B cell (primary cell): ENCODE measurements around the gene KCNK4. TPM values are rescaled to one million over a fixed set of nuclear protein-coding genes. Genes with fewer than 3 reads are reported as not detected.

Experiments
- ATAC-seq: fragments of 200-7000 bp; cut with Tn5 transposase; one replicate; pipeline ENCODE4 v1.10.0; 2021; ENCODE audit warnings: low read depth, mild to moderate bottlenecking, moderate number of reproducible peaks, moderate library complexity
- CTCF ChIA-PET: fragments of 350-600 bp; sonication (Branson Sonifier 250); formaldehyde crosslinking; loops from one replicate; lab custom pipeline; 2021; ENCODE audit warnings: antibody characterized with exemption, inconsistent platforms; lab: Charles Lee
- POLR2A ChIA-PET: fragments of 350-600 bp; sonication (Branson Sonifier 250); formaldehyde crosslinking; loops from one replicate; lab custom pipeline; 2021; ENCODE audit warnings: antibody characterized with exemption; lab: Charles Lee
- DNase-seq: peaks from one replicate; pipeline ENCODE4 v3.0.0; 2013
- H2AFZ ChIP-seq: 2 replicates; pipeline ENCODE4 v1.6.1; 2012; ENCODE audit warnings: mild to moderate bottlenecking, low read depth, low read length; ENCODE audit not compliant: insufficient read depth, poor library complexity, severe bottlenecking
- H3K27ac ChIP-seq, 2 donors: 1 replicate in 1 of 2; 2 replicates in 1 of 2; pipeline ENCODE4 v1.5.1; 2012 to 2013; ENCODE audit warnings: low read length in 2 of 2, mild to moderate bottlenecking in 2 of 2, moderate library complexity in 1 of 2
- H3K27me3 ChIP-seq, 4 experiments: fragments of 200-600 bp in 1 of 4; sonication (generic) in 1 of 4; replicated peaks in 1 of 4; 1 replicate in 2 of 4; 2 replicates in 2 of 4; pipeline versions ENCODE4 v1.6.1 to v1.7.0; 2013 to 2016; ENCODE audit warnings: low read length in 3 of 4, mild to moderate bottlenecking in 2 of 4, mixed read lengths in 1 of 4, moderate library complexity in 1 of 4; ENCODE audit not compliant: insufficient read depth in 4 of 4, control insufficient read depth in 3 of 4; ENCODE audit errors: control extremely low read depth in 1 of 4
- H3K36me3 ChIP-seq, 2 experiments: replicated peaks in 1 of 2; 1 replicate in 1 of 2; 2 replicates in 1 of 2; pipeline versions ENCODE4 v1.6.1 to v1.7.1; 2013; ENCODE audit warnings: low read length in 1 of 2; ENCODE audit not compliant: insufficient read depth in 2 of 2, control insufficient read depth in 1 of 2; ENCODE audit errors: control extremely low read depth in 1 of 2, extremely low read depth in 1 of 2
- H3K4me1 ChIP-seq, 2 donors: fragments of 200-600 bp in 1 of 2; sonication (generic) in 1 of 2; 1 replicate in 1 of 2; 2 replicates in 1 of 2; pipeline versions ENCODE4 v1.5.1 to v1.6.1; 2013 to 2017; ENCODE audit warnings: low read length in 2 of 2; ENCODE audit not compliant: control insufficient read depth in 2 of 2, insufficient read depth in 2 of 2
- H3K4me2 ChIP-seq: replicated peaks from 2 replicates; pipeline ENCODE3; 2012; ENCODE audit warnings: mild to moderate bottlenecking, low read depth, low read length; ENCODE audit not compliant: poor library complexity, severe bottlenecking
- H3K4me3 ChIP-seq, 5 experiments: fragments of 200-600 bp in 1 of 5; sonication (generic) in 1 of 5; 1 replicate in 3 of 5; 2 replicates in 2 of 5; pipeline versions ENCODE4 v1.5.1 to v1.7.0; 2011 to 2016; ENCODE audit warnings: low read length in 4 of 5, mild to moderate bottlenecking in 4 of 5, low read depth in 2 of 5, control low read depth in 1 of 5, moderate library complexity in 1 of 5; ENCODE audit not compliant: insufficient read depth in 1 of 5; ENCODE audit errors: control extremely low read depth in 1 of 5, extremely low read depth in 1 of 5
- H3K79me2 ChIP-seq: fragments of 200-600 bp; sonication (generic); one replicate; pipeline ENCODE4 v1.6.0; 2016; ENCODE audit warnings: low read length; ENCODE audit not compliant: control insufficient read depth, insufficient read depth
- H3K9ac ChIP-seq: fragments of 200-600 bp; sonication (generic); 2 replicates; pipeline ENCODE4 v1.6.1; 2017; ENCODE audit warnings: mild to moderate bottlenecking, low read length, moderate library complexity
- H3K9me3 ChIP-seq, 3 donors: one replicate each; pipeline versions ENCODE4 v1.6.1 to v1.7.1; 2013; ENCODE audit warnings: low read length in 2 of 3; ENCODE audit not compliant: control insufficient read depth in 2 of 3, insufficient read depth in 1 of 3; ENCODE audit errors: control extremely low read depth in 1 of 3
- H4K20me1 ChIP-seq: 2 replicates; pipeline ENCODE4 v1.6.0; 2012; ENCODE audit warnings: mild to moderate bottlenecking, low read length; ENCODE audit not compliant: insufficient read depth, control insufficient read depth, poor library complexity, severe bottlenecking
- H3K27ac Mint-ChIP-seq: one replicate; pipeline ENCODE4 v1.8.0; 2021; ENCODE audit warnings: mixed read lengths
- H3K27me3 Mint-ChIP-seq: one replicate; pipeline ENCODE4 v1.8.0; 2021; ENCODE audit warnings: mixed read lengths
- H3K4me1 Mint-ChIP-seq: one replicate; pipeline ENCODE4 v1.8.0; 2021; ENCODE audit warnings: mixed read lengths
- H3K4me3 Mint-ChIP-seq: one replicate; pipeline ENCODE4 v1.8.0; 2021; ENCODE audit warnings: mixed read lengths
- H3K9me3 Mint-ChIP-seq: one replicate; pipeline ENCODE4 v1.8.0; 2022; ENCODE audit warnings: mixed read lengths; ENCODE audit not compliant: insufficient read depth
- EZH2 ChIP-seq: IDR thresholded peaks from 2 replicates; pipeline ENCODE4 v1.6.1; 2012; ENCODE audit warnings: borderline replicate concordance, low read depth, mild to moderate bottlenecking, moderate library complexity, low read length; ENCODE audit not compliant: insufficient read depth, poor library complexity, severe bottlenecking
- WGBS: methylation state at CpG from one replicate; pipeline ENCODE4 v1.1.5; 2013; ENCODE audit warnings: missing lambda C conversion rate; ENCODE audit not compliant: insufficient coverage; 5-methylcytosine and 5-hydroxymethylcytosine counted together
- intact Hi-C: fragments of 100-400 bp; cut with micrococcal nuclease; formaldehyde crosslinking; loops from one replicate; pipeline ENCODE4 v1.10.0; 2022
- polyA plus RNA-seq: library from polyadenylated mRNA; depleted of rRNA; stranded (reverse); fragments of >200 nt; gene quantifications from 2 replicates; pipeline ENCODE4 v1.2.3, GENCODE V29; 2012
- total RNA-seq, 2 donors: library from RNA; stranded (reverse); fragments of 120-200 nt in 1 of 2; gene quantifications; 1 replicate in 1 of 2; 2 replicates in 1 of 2; pipeline versions ENCODE4 v1.2.3 to v1.2.4, GENCODE V29; 2013 to 2022
- TF ChIP-seq, protein P1 (sequence below): fragments of 200-600 bp; IDR thresholded peaks from one replicate; pipeline ENCODE4 v1.8.0; 2022; ENCODE audit warnings: antibody characterized with exemption, mild to moderate bottlenecking

KCNK4 gene
- total and polyA plus RNA-seq, 2 donors (not counting 1 experiment from before 2014, with no cell fraction given), result 0.32 TPM; not detected in 1

DNA sequence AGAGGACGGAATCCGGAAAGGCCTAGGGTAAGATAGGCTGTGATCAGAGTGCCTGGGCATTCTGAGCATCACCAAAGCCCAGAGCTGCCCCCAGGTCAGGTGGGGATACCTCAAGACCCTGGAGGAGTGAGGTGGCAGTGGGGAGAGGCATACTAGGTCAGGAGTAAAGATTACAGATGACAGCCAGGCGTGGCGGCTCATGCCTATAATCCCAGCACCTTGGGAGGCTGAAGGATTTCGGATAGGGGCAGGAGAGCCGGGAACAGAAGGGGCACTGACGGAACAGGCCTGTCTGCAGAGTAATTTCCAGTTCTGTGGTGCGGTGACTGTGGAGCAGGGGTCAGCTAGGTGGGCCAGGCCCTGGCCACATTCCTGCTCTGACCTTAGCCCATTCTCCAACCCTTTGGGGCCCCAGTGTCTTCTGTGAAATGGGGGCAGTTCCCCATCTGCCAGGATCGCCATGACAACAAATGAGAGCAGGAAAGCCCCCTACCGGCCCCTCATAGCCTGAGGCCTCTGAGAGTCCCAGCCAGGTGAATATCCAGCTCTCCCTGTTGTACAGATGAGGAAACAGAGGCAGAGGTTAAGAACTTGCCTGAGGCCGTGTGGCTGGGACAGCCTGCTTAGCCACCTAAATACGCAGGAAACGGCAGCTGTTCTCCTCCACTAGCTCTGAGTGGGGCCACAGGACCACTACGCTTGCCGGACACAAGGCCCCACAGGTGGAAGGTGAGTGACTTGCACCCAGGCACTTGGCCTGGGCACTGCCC, 15.9 kb upstream of the KCNK4 start:
- Histone ChIP-seq H3K9me3 (no peaks in the 10 kb centered on the region), H3K27ac (no peak overlapping the region), H3K79me2 (no peaks in the 10 kb centered on the region), H3K4me2 (no peak overlapping the region), H4K20me1 (no peaks in the 10 kb centered on the region), H3K36me3 (peaks cover 0 to 13% of the 10 kb centered on the region in 2 experiments), H3K27me3 (no peaks in the 10 kb centered on the region), H3K4me3 (no peak overlapping the region), H3K4me1 (peaks cover 5 to 14% of the 10 kb centered on the region in 2 donors), H2AFZ (no peak overlapping the region), H3K9ac (no peak overlapping the region)
- DNase-seq (no peak), ATAC-seq (no peak)
- no peaks in the 10 kb centered on the region for H3K9me3 Mint-ChIP-seq
- intact Hi-C loops, result no loop called here
- peaks cover 7% of the 10 kb centered on the region for H3K4me1 Mint-ChIP-seq
- no peak for TF ChIP-seq EZH2
- TF ChIP-seq, protein P1, sequence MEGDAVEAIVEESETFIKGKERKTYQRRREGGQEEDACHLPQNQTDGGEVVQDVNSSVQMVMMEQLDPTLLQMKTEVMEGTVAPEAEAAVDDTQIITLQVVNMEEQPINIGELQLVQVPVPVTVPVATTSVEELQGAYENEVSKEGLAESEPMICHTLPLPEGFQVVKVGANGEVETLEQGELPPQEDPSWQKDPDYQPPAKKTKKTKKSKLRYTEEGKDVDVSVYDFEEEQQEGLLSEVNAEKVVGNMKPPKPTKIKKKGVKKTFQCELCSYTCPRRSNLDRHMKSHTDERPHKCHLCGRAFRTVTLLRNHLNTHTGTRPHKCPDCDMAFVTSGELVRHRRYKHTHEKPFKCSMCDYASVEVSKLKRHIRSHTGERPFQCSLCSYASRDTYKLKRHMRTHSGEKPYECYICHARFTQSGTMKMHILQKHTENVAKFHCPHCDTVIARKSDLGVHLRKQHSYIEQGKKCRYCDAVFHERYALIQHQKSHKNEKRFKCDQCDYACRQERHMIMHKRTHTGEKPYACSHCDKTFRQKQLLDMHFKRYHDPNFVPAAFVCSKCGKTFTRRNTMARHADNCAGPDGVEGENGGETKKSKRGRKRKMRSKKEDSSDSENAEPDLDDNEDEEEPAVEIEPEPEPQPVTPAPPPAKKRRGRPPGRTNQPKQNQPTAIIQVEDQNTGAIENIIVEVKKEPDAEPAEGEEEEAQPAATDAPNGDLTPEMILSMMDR, result no peak
- CTCF ChIA-PET, result interaction anchor here (1.0 to 2.1 kb wide), 3 partner anchors 9 to 71 kb away, joined by 3 to 8 read pairs (median 4); partner anchors contain the start of genes BAD and CATSPERZ
- H3K27me3 Mint-ChIP-seq, result no peaks in the 10 kb centered on the region
- H3K4me3 Mint-ChIP-seq, result no peak overlapping the region
- POLR2A ChIA-PET, result interaction anchor here (0.7 to 1.2 kb wide), 2 partner anchors 10 to 207 kb away, joined by 3 to 4 read pairs; no protein-coding TSS in a partner anchor
- WGBS, result 96% methylated on average over 12 of the region's 15 CpGs
- no peak overlapping the region for H3K27ac Mint-ChIP-seq

- no peak overlapping the region for H2AFZ ChIP-seq
- Mint-ChIP-seq H3K27ac (no peak overlapping the region), H3K27me3 (no peaks in the 10 kb centered on the region), H3K4me1 (peaks cover 4% of the 10 kb centered on the region), H3K9me3 (no peaks in the 10 kb centered on the region), H3K4me3 (no peak overlapping the region)
- no peaks in the 10 kb centered on the region for H3K27me3 ChIP-seq
- ChIA-PET POLR2A (interaction anchor here (1.2 kb wide), 1 partner anchor 9 kb away, joined by 3 read pairs; no protein-coding TSS in a partner anchor), CTCF (interaction anchor here (1.1 to 2.1 kb wide), 2 partner anchors 25 to 71 kb away, joined by 4 to 8 read pairs; partner anchors contain the start of gene CATSPERZ)
- H3K4me3 ChIP-seq, result no peak overlapping the region
- TF ChIP-seq, protein P1, result no peak
- TF ChIP-seq EZH2, result no peak
- no peak overlapping the region for H3K9ac ChIP-seq
- no peaks in the 10 kb centered on the region for H4K20me1 ChIP-seq
- ATAC-seq (no peak), DNase-seq (no peak)
- intact Hi-C loops, result no loop called here
- peaks cover 5 to 8% of the 10 kb centered on the region in 2 donors for H3K4me1 ChIP-seq
- H3K4me2 ChIP-seq, result no peak overlapping the region
- H3K79me2 ChIP-seq, result no peaks in the 10 kb centered on the region
- H3K27ac ChIP-seq, result no peak overlapping the region
- WGBS, result 100% methylated on average over 1 of the region's 2 CpGs
- peaks cover 0 to 13% of the 10 kb centered on the region in 2 experiments for H3K36me3 ChIP-seq
- H3K9me3 ChIP-seq, result no peaks in the 10 kb centered on the region
Measured at GRCh38 chr11:64275841-64276240, 15.3 kb upstream of the KCNK4 start.
